Measurements from ENCODE around the gene COLEC11. TPM values are rescaled to one million over a fixed set of nuclear protein-coding genes. Genes with fewer than 3 reads are reported as not detected.

The COLEC11 gene
- total and polyA plus RNA-seq, 2 experiments from 2014 or later = 1.3 to 1.5 TPM

GRCh38 chr2:3636586-3637310 lies 41.8 kb downstream of the COLEC11 start:
- Histone ChIP-seq H3K9me2 (ENCODE audit: insufficient read depth) (no peaks in the 10 kb centered on the region), H3K4me3 (no peak overlapping the region), H3K27me3 (ENCODE audit: insufficient read depth) (no peaks in the 10 kb centered on the region), H3K4me1 (ENCODE audit: insufficient read depth) (no peaks in the 10 kb centered on the region), H3K27ac (ENCODE audit: low read depth) (no peak overlapping the region), H3K4me2 (no peak overlapping the region), H4K20me1 (replicated peaks; ENCODE audit: insufficient read depth) (no peaks in the 10 kb centered on the region), H3K36me3 (ENCODE audit: insufficient read depth) (no peaks in the 10 kb centered on the region), H2AFZ (no peak overlapping the region), H3F3A (replicated peaks; ENCODE audit: low read depth) (no peaks in the 10 kb centered on the region), H3K79me2 (replicated peaks; ENCODE audit: insufficient read depth) (no peaks in the 10 kb centered on the region)
- H3K9me3 Mint-ChIP-seq = no peaks in the 10 kb centered on the region
- TF ChIP-seq EZH2phosphoT487 (IDR thresholded peaks at IDR 0.05; ENCODE audit: unreplicated experiment) (no peak), ZNF114 (CRISPR knock-in tag; IDR thresholded peaks at IDR 0.05) (no peak), ZNF331 (CRISPR knock-in tag; IDR thresholded peaks at IDR 0.05; ENCODE audit: low read depth) (no peak), STAT1 (IDR thresholded peaks at IDR 0.05; ENCODE audit: unreplicated experiment) (no peak), EZH2 (IDR thresholded peaks at IDR 0.05; ENCODE audit: low read depth, unreplicated experiment) (no peak), JUNB (IDR thresholded peaks at IDR 0.05; ENCODE audit: unreplicated experiment) (no peak), POLR2AphosphoS5 (IDR thresholded peaks at IDR 0.05; ENCODE audit: low read depth) (no peak), CREB1 (CRISPR knock-in tag; IDR thresholded peaks at IDR 0.05; ENCODE audit: low read depth) (no peak), NANOG (IDR thresholded peaks at IDR 0.05; ENCODE audit: borderline replicate concordance) (no peak)
- TF ChIP-seq, protein P1, sequence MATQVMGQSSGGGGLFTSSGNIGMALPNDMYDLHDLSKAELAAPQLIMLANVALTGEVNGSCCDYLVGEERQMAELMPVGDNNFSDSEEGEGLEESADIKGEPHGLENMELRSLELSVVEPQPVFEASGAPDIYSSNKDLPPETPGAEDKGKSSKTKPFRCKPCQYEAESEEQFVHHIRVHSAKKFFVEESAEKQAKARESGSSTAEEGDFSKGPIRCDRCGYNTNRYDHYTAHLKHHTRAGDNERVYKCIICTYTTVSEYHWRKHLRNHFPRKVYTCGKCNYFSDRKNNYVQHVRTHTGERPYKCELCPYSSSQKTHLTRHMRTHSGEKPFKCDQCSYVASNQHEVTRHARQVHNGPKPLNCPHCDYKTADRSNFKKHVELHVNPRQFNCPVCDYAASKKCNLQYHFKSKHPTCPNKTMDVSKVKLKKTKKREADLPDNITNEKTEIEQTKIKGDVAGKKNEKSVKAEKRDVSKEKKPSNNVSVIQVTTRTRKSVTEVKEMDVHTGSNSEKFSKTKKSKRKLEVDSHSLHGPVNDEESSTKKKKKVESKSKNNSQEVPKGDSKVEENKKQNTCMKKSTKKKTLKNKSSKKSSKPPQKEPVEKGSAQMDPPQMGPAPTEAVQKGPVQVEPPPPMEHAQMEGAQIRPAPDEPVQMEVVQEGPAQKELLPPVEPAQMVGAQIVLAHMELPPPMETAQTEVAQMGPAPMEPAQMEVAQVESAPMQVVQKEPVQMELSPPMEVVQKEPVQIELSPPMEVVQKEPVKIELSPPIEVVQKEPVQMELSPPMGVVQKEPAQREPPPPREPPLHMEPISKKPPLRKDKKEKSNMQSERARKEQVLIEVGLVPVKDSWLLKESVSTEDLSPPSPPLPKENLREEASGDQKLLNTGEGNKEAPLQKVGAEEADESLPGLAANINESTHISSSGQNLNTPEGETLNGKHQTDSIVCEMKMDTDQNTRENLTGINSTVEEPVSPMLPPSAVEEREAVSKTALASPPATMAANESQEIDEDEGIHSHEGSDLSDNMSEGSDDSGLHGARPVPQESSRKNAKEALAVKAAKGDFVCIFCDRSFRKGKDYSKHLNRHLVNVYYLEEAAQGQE (IDR thresholded peaks at IDR 0.05; ENCODE audit: unreplicated experiment) = no peak
- TF ChIP-seq, protein P2, sequence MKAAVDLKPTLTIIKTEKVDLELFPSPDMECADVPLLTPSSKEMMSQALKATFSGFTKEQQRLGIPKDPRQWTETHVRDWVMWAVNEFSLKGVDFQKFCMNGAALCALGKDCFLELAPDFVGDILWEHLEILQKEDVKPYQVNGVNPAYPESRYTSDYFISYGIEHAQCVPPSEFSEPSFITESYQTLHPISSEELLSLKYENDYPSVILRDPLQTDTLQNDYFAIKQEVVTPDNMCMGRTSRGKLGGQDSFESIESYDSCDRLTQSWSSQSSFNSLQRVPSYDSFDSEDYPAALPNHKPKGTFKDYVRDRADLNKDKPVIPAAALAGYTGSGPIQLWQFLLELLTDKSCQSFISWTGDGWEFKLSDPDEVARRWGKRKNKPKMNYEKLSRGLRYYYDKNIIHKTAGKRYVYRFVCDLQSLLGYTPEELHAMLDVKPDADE (IDR thresholded peaks at IDR 0.05) = no peak
- TF ChIP-seq, protein P3, sequence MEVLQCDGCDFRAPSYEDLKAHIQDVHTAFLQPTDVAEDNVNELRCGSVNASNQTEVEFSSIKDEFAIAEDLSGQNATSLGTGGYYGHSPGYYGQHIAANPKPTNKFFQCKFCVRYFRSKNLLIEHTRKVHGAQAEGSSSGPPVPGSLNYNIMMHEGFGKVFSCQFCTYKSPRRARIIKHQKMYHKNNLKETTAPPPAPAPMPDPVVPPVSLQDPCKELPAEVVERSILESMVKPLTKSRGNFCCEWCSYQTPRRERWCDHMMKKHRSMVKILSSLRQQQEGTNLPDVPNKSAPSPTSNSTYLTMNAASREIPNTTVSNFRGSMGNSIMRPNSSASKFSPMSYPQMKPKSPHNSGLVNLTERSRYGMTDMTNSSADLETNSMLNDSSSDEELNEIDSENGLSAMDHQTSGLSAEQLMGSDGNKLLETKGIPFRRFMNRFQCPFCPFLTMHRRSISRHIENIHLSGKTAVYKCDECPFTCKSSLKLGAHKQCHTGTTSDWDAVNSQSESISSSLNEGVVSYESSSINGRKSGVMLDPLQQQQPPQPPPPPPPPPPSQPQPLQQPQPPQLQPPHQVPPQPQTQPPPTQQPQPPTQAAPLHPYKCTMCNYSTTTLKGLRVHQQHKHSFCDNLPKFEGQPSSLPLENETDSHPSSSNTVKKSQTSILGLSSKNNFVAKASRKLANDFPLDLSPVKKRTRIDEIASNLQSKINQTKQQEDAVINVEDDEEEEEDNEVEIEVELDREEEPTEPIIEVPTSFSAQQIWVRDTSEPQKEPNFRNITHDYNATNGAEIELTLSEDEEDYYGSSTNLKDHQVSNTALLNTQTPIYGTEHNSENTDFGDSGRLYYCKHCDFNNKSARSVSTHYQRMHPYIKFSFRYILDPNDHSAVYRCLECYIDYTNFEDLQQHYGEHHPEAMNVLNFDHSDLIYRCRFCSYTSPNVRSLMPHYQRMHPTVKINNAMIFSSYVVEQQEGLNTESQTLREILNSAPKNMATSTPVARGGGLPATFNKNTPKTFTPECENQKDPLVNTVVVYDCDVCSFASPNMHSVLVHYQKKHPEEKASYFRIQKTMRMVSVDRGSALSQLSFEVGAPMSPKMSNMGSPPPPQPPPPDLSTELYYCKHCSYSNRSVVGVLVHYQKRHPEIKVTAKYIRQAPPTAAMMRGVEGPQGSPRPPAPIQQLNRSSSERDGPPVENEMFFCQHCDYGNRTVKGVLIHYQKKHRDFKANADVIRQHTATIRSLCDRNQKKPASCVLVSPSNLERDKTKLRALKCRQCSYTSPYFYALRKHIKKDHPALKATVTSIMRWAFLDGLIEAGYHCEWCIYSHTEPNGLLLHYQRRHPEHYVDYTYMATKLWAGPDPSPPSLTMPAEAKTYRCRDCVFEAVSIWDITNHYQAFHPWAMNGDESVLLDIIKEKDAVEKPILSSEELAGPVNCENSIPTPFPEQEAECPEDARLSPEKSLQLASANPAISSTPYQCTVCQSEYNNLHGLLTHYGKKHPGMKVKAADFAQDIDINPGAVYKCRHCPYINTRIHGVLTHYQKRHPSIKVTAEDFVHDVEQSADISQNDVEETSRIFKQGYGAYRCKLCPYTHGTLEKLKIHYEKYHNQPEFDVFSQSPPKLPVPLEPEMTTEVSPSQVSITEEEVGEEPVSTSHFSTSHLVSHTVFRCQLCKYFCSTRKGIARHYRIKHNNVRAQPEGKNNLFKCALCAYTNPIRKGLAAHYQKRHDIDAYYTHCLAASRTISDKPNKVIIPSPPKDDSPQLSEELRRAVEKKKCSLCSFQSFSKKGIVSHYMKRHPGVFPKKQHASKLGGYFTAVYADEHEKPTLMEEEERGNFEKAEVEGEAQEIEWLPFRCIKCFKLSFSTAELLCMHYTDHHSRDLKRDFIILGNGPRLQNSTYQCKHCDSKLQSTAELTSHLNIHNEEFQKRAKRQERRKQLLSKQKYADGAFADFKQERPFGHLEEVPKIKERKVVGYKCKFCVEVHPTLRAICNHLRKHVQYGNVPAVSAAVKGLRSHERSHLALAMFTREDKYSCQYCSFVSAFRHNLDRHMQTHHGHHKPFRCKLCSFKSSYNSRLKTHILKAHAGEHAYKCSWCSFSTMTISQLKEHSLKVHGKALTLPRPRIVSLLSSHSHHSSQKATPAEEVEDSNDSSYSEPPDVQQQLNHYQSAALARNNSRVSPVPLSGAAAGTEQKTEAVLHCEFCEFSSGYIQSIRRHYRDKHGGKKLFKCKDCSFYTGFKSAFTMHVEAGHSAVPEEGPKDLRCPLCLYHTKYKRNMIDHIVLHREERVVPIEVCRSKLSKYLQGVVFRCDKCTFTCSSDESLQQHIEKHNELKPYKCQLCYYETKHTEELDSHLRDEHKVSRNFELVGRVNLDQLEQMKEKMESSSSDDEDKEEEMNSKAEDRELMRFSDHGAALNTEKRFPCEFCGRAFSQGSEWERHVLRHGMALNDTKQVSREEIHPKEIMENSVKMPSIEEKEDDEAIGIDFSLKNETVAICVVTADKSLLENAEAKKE (CRISPR knock-in tag; IDR thresholded peaks at IDR 0.05) = no peak
- TF ChIP-seq, protein P4, sequence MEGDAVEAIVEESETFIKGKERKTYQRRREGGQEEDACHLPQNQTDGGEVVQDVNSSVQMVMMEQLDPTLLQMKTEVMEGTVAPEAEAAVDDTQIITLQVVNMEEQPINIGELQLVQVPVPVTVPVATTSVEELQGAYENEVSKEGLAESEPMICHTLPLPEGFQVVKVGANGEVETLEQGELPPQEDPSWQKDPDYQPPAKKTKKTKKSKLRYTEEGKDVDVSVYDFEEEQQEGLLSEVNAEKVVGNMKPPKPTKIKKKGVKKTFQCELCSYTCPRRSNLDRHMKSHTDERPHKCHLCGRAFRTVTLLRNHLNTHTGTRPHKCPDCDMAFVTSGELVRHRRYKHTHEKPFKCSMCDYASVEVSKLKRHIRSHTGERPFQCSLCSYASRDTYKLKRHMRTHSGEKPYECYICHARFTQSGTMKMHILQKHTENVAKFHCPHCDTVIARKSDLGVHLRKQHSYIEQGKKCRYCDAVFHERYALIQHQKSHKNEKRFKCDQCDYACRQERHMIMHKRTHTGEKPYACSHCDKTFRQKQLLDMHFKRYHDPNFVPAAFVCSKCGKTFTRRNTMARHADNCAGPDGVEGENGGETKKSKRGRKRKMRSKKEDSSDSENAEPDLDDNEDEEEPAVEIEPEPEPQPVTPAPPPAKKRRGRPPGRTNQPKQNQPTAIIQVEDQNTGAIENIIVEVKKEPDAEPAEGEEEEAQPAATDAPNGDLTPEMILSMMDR (conservative IDR thresholded peaks at IDR 0.05; ENCODE audit: low read depth in 2 of 2) = no peak
- H3K27ac Mint-ChIP-seq = no peak overlapping the region
- DNase-seq (ENCODE audit: low spot score) = no peak
- no peak for ATAC-seq
- peaks cover 4% of the 10 kb centered on the region; the same call in 2 of the 3 replicates for H3K4me1 Mint-ChIP-seq
- no peak overlapping the region for H3K4me3 Mint-ChIP-seq
- no peaks in the 10 kb centered on the region; the same call in 2 of the 3 replicates for H3K36me3 Mint-ChIP-seq (ENCODE audit: low read depth)
- H3K27me3 Mint-ChIP-seq (ENCODE audit: insufficient read depth, low read depth, poor library complexity) = peaks cover 13% of the 10 kb centered on the region

Data from GM23338 (cell line).